Psoas muscle (tissue), 8 donors: ENCODE results near the gene TENM3. TPM values are rescaled to one million over a fixed set of nuclear protein-coding genes. Genes with fewer than 3 reads are reported as not detected.
A peak's percentile ranks its signal among the peaks of the same experiment; 100 is the strongest.

ENCODE experiments used
- ATAC-seq, 4 donors: fragments of 200-7000 bp; cut with Tn5 transposase; one replicate each; pipeline ENCODE4 v1.9.1; 2020; ENCODE audit warnings: moderate library complexity in 3 of 4, mild to moderate bottlenecking in 2 of 4
- DNase-seq, 2 donors: peaks; one replicate each; pipeline ENCODE4 v3.0.0-alpha.2; 2020
- H3K27ac ChIP-seq: fragments of 200-600 bp; one replicate; pipeline ENCODE4 v1.8.0; 2022
- H3K27me3 ChIP-seq, 3 donors: fragments of 200-600 bp in 1 of 3; one replicate each; pipeline versions ENCODE4 v1.6.1 to v1.8.0; 2013 to 2022; ENCODE audit warnings: low read length in 2 of 3, mild to moderate bottlenecking in 2 of 3, moderate library complexity in 1 of 3; ENCODE audit not compliant: insufficient read depth in 3 of 3
- H3K36me3 ChIP-seq, 2 donors: fragments of 200-600 bp in 1 of 2; one replicate each; pipeline versions ENCODE4 v1.6.1 to v1.8.0; 2013 to 2022; ENCODE audit warnings: low read depth in 1 of 2, mild to moderate bottlenecking in 1 of 2, moderate library complexity in 1 of 2; ENCODE audit not compliant: insufficient read depth in 1 of 2
- H3K4me1 ChIP-seq: fragments of 200-600 bp; one replicate; pipeline ENCODE4 v1.8.0; 2022
- H3K4me3 ChIP-seq: fragments of 200-600 bp; one replicate; pipeline ENCODE4 v1.8.0; 2022; ENCODE audit warnings: mild to moderate bottlenecking
- H3K9me3 ChIP-seq: fragments of 200-600 bp; one replicate; pipeline ENCODE4 v1.8.0; 2022
- WGBS, 3 donors: extraction: QIAGEN DNeasy Blood & Tissue Kit; methylation state at CpG; one replicate each; pipeline versions ENCODE4 v1.1.6 to v1.1.7; 2013; 5-methylcytosine and 5-hydroxymethylcytosine counted together
- intact Hi-C, 2 donors: fragments of 100-400 bp; cut with DNase I; formaldehyde crosslinking; loops; one replicate each; pipeline versions ENCODE4 v1.11.0 to v1.14.2; 2022
- polyA plus RNA-seq, 3 donors: library from polyadenylated mRNA; stranded (reverse); fragments of 200-250 nt; gene quantifications; one replicate each; pipeline ENCODE4 v1.2.3, GENCODE V29; 2013
- total RNA-seq, 4 donors: library from RNA; stranded (reverse); fragmentation: NEBNext Ultra II Directional in 2 of 4; extraction: Animal tissue kit (Norgen Biotek cat#: 25700) in 2 of 4; gene quantifications; one replicate each; pipeline versions ENCODE4 v1.2.1 to v1.2.4, GENCODE V29; 2021 to 2023
- TF ChIP-seq, protein P1 (sequence below): fragments of 200-600 bp; IDR thresholded peaks from one replicate; pipeline ENCODE4 v1.8.0; 2022; ENCODE audit warnings: antibody characterized with exemption
- donor health status: healthy with polysubstance abuse.
- donor health status: DM: no; HTN: no; CAD: no; lungs with moderate emphysema.
- donor health status: Bipolar disorder and iron deficiency.
- donor health status: healthy.
- donor health status: DM: yes; HTN: yes; CAD: no.
- donor health status: DM: no; HTN: no; CAD: no.
- donor health status: DM: no; HTN: no; CAD: no.
- donor health status: DM: yes; HTN: yes; CAD: no.

The TENM3 gene
- total and polyA plus RNA-seq, 7 donors: 0.48 to 11.6 (median 5.3) TPM

GRCh38 chr4:182203872-182204411 is 39.3 kb upstream of the TENM3 start:
- Histone ChIP-seq H3K27ac (no peak overlapping the region), H3K36me3 (no peaks in the 10 kb centered on the region), H3K27me3 (no peaks in the 10 kb centered on the region), H3K4me1 (peaks cover 11% of the 10 kb centered on the region), H3K9me3 (no peaks in the 10 kb centered on the region), H3K4me3 (no peak overlapping the region)
- WGBS, 3 donors: 88 to 92% (median 91%) methylated on average over 8 of the region's 8 CpGs
- no peak for DNase-seq
- no peak for ATAC-seq
- intact Hi-C loops: no loop called here
- TF ChIP-seq, protein P1, sequence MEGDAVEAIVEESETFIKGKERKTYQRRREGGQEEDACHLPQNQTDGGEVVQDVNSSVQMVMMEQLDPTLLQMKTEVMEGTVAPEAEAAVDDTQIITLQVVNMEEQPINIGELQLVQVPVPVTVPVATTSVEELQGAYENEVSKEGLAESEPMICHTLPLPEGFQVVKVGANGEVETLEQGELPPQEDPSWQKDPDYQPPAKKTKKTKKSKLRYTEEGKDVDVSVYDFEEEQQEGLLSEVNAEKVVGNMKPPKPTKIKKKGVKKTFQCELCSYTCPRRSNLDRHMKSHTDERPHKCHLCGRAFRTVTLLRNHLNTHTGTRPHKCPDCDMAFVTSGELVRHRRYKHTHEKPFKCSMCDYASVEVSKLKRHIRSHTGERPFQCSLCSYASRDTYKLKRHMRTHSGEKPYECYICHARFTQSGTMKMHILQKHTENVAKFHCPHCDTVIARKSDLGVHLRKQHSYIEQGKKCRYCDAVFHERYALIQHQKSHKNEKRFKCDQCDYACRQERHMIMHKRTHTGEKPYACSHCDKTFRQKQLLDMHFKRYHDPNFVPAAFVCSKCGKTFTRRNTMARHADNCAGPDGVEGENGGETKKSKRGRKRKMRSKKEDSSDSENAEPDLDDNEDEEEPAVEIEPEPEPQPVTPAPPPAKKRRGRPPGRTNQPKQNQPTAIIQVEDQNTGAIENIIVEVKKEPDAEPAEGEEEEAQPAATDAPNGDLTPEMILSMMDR: no peak

DNA sequence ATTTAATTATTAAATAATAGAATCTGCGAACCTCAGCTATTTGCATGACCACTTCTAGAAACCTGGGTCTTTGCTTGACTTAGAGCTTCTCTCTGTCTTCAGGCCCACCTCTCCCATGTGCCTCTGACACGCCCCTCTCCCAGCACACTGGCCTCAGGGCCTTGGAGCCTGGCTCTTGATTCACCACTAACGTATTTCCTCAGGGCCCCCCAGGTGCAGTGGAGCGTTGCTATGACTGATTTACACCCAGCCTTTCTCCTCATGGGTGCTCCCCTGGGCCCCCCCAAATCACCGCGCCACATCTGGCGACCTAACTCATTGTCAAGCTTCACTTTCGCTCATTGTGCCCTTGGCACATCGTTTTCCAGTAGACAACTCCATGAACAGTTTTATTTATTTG is 37.9 kb upstream of the TENM3 start:
- no peak for ATAC-seq
- Histone ChIP-seq H3K4me1 (peaks cover 11% of the 10 kb centered on the region), H3K27me3 (no peaks in the 10 kb centered on the region), H3K27ac (no peak overlapping the region), H3K36me3 (no peaks in the 10 kb centered on the region), H3K4me3 (no peak overlapping the region), H3K9me3 (no peaks in the 10 kb centered on the region)
- DNase-seq: no peak
- intact Hi-C loops: no loop called here
- WGBS, 3 donors: 87 to 94% (median 89%) methylated on average over 9 of the region's 9 CpGs
- TF ChIP-seq, protein P1: no peak

GRCh38 chr4:182206266-182206665 is 36.9 kb upstream of the TENM3 start:
- H3K27ac ChIP-seq: no peak overlapping the region
- ATAC-seq (no peak), DNase-seq (no peak)
- no peaks in the 10 kb centered on the region for H3K36me3 ChIP-seq
- H3K4me1 ChIP-seq: peaks cover 11% of the 10 kb centered on the region
- no peaks in the 10 kb centered on the region for H3K27me3 ChIP-seq
- 89 to 91% (median 90%) methylated on average over 5 of the region's 5 CpGs for WGBS, 3 donors
- no peak overlapping the region for H3K4me3 ChIP-seq
- no peaks in the 10 kb centered on the region for H3K9me3 ChIP-seq
- intact Hi-C loops: no loop called here
- TF ChIP-seq, protein P1: no peak

DNA sequence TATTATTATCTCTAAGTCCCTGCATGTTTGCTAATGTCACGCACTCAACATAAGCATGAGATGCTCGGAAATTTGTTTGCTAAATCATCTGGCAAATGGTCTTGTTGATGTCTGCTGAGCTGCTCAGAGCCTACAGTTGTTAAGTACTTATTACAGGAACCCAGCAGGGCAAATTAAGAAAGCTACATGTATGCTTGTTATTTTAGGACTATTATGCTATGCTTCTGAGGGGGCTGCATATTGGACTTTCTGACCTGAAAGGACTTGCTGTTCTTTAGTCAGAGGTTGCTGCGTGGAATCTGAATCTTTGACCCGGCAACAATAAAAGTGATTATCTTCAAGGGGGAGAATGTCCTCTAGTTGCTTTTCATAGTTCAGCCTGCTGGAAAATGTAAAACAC is 36.3 kb upstream of the TENM3 start:
- Histone ChIP-seq H3K27me3 (no peaks in the 10 kb centered on the region), H3K4me1 (peaks cover 17% of the 10 kb centered on the region), H3K36me3 (no peaks in the 10 kb centered on the region), H3K9me3 (no peaks in the 10 kb centered on the region), H3K4me3 (no peak overlapping the region), H3K27ac (no peak overlapping the region)
- intact Hi-C loops: no loop called here
- TF ChIP-seq, protein P1: no peak
- ATAC-seq (no peak), DNase-seq (no peak)
- WGBS, 3 donors: 51 to 68% (median 60%) methylated on average over 4 of the region's 4 CpGs

GRCh38 chr4:182207830-182208396 is 35.3 kb upstream of the TENM3 start:
- TF ChIP-seq, protein P1: no peak
- ATAC-seq: peak; percentile 57 to 77 (median 67)
- 9 to 32% (median 15%) methylated on average over 2 of the region's 2 CpGs for WGBS, 3 donors
- Histone ChIP-seq H3K9me3 (no peaks in the 10 kb centered on the region), H3K36me3 (no peaks in the 10 kb centered on the region), H3K27me3 (no peaks in the 10 kb centered on the region), H3K4me3 (no peak overlapping the region), H3K27ac (peak overlapping the region; percentile 42), H3K4me1 (peaks cover 18% of the 10 kb centered on the region)
- intact Hi-C loops: no loop called here
- no peak for DNase-seq
